UCSD-AML1 (cell line): ENCODE measurements around the gene HERPUD1.
"Not testable (repeated sequence)": the region's sequence is repeated elsewhere in the genome, so short reads cannot be mapped to it uniquely, and the experiment has no call there.

Experiments used
- DNase-seq: peaks from one replicate; lab custom pipeline; 2025; ENCODE audit not compliant: unreplicated experiment; lab: John Stamatoyannopoulos, UW

The HERPUD1 gene

DNA sequence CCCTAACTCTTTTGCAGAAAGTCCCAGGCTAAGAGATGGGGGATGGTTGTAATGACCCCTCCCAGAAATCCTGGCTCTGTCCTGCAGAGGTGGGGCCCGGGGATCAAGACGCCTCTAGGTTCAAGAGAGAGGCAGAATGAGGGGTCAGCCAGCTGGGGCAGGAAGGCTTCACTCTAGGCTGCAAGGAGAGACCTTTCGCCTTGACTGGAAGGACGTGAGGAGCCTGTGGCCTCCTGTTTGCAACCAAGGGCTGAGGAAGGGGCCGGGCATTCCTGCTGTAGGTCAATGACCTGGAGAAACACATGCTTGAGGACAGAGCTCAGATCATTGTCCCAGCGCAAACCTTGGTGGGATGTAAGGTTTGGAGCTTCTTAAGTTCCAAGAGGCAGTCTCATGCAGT is 21.1 kb downstream of the HERPUD1 start:
- DNase-seq: no peak

GRCh38 chr16:56956076-56956475 is 24.1 kb downstream of the HERPUD1 start:
- DNase-seq: no peak

DNA sequence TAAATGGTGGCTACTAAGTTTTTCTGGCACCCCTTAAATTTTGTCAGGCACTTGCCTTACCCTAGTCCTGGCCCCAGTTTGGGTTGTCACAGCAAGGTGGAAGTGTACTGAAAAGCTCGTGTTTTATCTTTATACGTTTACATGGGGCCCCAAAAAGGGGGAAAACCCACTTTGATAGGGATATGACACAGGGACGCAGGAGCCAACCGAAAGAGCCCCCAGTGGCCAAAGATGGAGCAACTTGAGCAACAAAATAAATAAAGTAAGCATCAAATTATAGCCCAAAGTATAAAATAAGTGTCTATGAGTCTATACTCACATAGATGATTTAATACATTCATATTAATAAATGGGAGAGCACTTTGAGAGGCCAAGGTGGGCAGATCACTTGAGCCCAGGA is 24.8 kb downstream of the HERPUD1 start:
- DNase-seq: no peak

GRCh38 chr16:56960681-56961281 is 28.8 kb downstream of the HERPUD1 start:
- no peak for DNase-seq

DNA sequence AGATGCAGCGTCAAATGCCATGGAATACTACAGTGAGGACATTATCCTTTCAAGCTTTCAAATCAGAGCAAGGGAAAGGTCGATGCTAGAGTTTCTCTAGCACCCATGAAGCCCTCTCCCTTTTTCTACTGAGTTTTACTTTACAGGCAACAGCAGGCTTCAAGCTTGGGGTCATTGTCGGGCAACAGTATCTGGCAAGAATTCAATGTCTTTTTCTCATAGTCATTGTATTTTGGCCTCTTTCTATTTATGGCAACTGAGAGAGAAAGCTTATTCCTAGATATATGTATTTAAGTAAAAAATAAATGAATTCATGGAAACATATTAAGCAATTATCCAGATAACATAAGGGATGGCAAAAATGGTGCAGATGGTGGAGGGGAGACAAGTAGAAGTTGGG is 29.4 kb downstream of the HERPUD1 start:
- DNase-seq: no peak

DNA sequence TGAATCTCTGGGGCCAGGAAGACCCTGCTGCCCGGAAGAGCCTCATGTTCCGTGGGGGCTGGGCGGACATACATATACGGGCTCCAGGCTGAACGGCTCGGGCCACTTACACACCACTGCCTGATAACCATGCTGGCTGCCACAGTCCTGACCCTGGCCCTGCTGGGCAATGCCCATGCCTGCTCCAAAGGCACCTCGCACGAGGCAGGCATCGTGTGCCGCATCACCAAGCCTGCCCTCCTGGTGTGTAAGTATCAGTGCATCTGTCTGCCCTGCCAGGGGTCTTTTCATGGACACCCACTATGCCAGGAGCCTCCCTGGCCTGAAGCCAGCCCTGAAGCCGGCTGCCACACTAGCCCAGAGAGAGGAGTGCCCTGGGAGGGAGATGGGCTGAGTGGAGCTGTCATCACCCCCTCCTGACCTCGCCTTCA is 29.9 kb downstream of the HERPUD1 start, which contains the start of gene CETP:
CETP (plus strand) TSS at position 100 of the 431 bp plus-strand sequence; CDS start at position 130, 30 bp downstream.
- DNase-seq: no peak

DNA sequence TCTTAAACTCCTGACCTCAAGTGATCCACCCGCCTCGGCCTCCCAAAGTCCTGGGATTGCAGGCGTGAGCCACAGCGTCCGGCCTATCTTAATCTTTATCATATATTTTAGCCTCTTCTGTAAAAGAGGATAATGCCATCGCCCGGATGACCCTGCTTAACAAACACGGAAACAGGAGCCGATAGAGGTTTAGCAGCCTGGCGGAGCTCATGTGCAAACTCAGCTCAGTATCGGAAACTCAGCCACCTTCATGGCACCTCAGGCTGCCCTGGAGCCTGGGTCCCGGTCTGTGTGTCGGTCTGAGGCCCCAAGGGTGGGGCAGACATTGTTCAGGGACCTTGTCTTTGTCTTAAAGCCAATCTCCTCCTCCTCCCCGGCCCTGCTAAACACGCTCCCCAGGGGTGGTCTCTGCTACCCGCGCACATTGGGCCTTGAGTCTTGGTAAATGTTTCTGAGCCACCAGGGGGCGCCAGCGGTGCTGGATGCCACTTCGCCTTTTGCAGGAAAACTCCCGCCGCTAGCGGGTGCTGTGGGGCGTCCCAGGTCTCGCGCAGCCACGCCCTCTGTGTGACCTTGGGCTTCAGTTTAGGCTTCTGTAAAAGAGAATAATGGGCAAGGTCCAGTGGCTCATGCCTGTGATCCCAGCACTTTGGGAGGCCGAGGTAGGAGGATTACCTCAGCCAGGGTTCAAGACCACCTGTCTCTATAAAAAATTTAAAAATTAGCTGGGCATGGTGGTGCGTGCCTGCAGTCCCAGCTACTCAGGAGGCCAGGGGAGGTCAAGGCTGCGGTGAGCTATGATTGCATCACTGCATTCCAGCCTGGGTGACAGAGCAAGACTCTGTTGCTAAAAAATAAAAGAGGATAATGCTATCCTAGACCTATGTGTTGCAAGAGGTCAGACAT is 32.6 kb downstream of the HERPUD1 start:
- peak; percentile 90 for DNase-seq

GRCh38 chr16:56965149-56966092 is 33.5 kb downstream of the HERPUD1 start:
- DNase-seq: no peak

GRCh38 chr16:56966093-56966475 is 34.1 kb downstream of the HERPUD1 start:
- no peak for DNase-seq

DNA sequence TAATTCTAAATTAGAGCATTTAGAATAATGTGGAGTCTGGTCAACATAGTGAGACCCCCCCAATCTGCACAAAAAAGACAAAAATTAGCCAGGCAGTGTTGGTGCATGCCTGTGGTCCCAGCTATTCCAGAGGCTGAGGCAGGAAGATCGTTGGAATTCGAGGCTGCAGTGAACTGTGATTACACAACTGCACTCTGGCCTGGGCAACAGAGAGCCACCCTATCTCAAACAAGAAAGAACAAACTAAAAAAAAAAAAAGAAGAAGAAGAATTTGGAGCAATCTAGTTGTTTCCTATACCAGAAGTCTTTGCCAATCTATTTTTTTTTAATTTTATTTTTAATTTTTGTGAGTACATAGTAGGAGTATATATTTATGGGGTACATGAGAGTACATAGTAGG is 35.8 kb downstream of the HERPUD1 start:
- DNase-seq: no peak

DNA sequence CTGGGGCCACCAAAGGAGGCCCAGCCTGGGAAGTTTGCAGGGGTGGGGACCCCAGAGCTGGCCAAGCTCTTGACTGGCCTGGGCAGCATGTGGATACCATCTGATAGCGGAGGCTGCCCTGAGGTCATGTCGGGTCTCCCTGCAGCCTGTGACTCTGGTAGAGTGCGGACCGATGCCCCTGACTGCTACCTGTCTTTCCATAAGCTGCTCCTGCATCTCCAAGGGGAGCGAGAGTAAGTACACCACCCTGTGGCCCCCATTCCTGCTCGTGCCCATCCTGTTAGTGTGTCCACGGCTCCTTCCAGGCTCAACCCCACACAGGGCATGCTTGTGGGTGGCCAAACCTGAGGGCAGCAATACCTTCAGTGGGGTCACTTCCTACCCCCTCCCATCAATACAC is 37.8 kb downstream of the HERPUD1 start:
- DNase-seq: no peak

GRCh38 chr16:56970934-56971767 is 39.2 kb downstream of the HERPUD1 start:
- no peak for DNase-seq

DNA sequence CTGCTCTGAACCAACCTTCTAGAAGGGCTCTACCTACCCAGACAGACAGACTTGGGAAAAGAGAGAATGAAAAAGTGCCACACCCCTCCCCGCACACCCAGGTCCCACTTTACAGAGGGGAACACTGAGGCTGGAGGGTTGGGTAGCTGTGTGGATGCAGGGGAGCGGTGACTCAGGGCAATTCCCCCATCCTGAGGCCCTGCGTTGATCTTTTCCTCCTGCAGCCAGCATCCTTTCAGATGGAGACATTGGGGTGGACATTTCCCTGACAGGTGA is 39.8 kb downstream of the HERPUD1 start:
- DNase-seq: no peak

DNA sequence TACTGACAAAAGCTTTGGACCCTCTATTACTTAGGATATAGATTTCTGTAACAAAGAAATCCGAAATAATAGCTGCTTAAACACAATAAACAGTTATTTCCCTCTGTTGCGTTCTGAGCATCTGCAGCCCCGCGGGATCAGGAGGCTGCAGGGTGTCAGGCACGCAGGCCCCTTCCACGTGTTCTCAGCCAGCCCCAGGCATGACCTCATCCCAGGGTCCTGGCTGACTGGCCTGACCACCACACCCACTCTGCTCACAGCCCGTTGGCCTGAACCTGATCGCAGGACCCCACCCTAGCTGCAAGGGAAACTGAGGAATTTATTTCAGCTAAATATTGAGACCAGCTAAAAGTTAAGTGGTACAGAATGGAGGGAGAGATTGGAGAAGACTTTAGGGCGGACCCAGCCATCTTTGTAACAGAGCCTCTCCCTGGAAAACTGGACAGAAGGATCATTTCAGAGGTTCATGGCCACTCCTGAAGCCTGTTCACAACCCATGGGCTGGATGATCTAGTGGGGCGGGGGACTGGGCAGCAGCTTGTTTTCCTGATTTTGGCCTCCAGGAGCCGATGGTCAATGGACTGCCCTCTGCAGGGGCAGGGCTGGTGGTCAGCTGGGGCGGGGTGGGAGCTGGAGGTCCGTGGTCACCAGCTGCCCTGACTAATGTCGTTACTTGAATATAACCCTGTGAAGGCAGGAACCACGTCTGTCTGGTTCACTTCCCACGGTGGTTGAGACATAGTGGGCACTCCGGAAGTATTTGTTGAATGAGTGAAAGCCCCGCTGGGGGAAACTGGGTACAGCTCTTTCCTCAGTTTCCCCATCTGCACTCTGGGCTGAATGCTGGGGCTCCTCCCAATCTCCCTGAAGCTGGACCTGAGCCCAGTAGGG is 40.7 kb downstream of the HERPUD1 start:
- DNase-seq: no peak

GRCh38 chr16:56973294-56973689 is 41.4 kb downstream of the HERPUD1 start:
- no peak for DNase-seq

GRCh38 chr16:56973899-56974298 is 42.0 kb downstream of the HERPUD1 start:
- DNase-seq: not testable (repeated sequence)

- no peak for DNase-seq
These were observed 42.8 kb downstream of the HERPUD1 start for GRCh38 chr16:56974549-56975300.

DNA sequence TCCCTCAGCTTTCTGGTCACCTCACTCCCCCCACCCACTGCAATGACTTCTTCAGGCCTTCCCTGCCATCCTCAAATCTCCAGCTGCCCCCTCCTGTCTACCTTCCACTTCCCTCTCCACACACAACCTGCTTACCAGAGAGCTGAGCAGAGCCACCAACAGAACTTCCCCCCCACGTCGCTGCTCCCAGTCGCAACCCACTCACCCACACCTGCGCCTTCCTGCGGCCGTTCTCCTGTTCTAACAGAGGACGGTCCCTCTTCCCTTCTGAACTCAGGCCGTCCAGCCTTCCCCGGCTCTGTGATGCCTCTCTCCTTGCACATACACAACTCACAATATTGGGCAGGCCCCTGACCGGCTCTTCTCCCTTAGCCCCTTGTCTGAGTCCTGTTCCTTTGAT is 43.8 kb downstream of the HERPUD1 start:
- DNase-seq: no peak

DNA sequence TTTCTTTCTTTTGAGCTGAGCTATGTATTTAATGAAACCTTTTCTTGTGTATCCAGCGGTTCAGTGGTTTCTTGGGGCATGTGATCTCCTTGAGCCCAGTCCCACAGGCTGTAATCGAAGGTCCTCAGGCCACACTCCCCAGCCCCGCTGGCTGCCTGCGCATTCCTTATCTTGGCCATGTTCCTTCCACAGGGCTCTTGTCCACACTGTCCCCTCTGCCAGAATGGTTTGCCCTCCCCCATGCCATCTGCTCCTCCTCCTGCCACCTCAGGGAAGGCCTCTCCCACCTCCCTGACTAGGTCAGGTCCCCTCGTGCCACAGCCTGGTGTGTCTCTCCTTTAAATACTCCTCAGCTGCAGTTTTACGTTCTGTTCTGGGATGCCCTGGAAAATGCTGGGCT is 45.3 kb downstream of the HERPUD1 start:
- DNase-seq: no peak
